SU-DHL-6 (cell line): Measurements from ENCODE around the gene HDAC11.

Source experiments
- CTCF ChIP-seq: fragments of 200-600 bp; sonication (generic); IDR thresholded peaks from one replicate; pipeline ENCODE4 v1.5.1; 2017; ENCODE audit warnings: antibody characterized with exemption, mild to moderate bottlenecking, low read length, moderate library complexity; ENCODE audit not compliant: insufficient read depth, poor library complexity, severe bottlenecking
- EZH2phosphoT487 ChIP-seq: fragments of 200-600 bp; sonication (generic), shearing (Covaris generic); conservative IDR thresholded peaks from 2 replicates; pipeline ENCODE4 v1.6.1; 2018; ENCODE audit warnings: mild to moderate bottlenecking, antibody characterized with exemption, low read length, moderate library complexity, mixed read lengths

GRCh38 chr3:13546667-13547171 is 66.6 kb downstream of the HDAC11 start:
- TF ChIP-seq CTCF (no peak), EZH2phosphoT487 (no peak)
